Urothelium cell line (cell line): ENCODE data around the gene UBE2M.
A peak's percentile ranks its signal among the peaks of the same experiment; 100 is the strongest.
"Not testable (repeated sequence)": the region's sequence is repeated elsewhere in the genome, so short reads cannot be mapped to it uniquely, and the experiment has no call there.

Experiments
- DNase-seq: peaks from one replicate; pipeline ENCODE4 v3.0.0; 2011; ENCODE audit warnings: low spot score, mixed read lengths
- FAIRE-seq: peaks from 2 replicates; lab custom pipeline; 2011; peaks lifted over from hg19 to GRCh38; lab: Jason Lieb, UNC

The UBE2M gene

DNA sequence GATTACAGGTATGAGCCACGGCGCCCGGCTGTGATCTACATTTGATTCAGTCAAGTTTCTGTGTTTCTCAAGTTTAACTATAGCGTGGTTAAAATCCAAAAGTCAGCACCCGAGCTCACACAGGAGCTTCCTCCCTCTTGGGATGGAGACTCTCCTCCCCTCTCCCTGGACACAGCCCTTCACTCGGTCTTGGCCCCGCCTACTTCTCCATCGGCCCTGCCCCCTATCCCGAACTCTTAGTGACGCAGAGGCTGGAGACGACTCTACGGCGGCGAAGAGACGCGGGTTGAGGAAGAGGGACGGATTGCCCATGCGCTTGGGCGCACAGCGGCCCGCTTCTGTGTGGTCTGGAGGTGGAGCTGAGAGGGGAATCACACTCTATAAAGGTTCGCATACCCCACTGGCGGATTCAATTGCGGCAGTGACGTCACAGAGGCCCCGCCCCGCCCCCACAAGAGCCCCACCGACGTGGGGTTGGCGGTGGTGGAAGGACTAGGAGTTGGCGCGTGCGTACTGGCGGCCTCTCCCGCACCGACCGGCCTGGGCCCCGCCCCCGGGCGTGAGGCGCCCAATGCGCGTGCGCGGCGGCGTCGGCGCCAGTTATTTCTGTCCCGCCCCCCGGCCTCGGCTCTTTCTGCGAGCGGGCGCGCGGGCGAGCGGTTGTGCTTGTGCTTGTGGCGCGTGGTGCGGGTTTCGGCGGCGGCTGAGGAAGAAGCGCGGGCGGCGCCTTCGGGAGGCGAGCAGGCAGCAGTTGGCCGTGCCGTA, 14.4 kb downstream of the UBE2M start, which contains the start of gene TRIM28:
TRIM28 (plus strand) TSS at position 239 of the 765 bp plus-strand sequence. CDS start 694 bp downstream, outside the sequence.
- DNase-seq = peak; percentile 97
- no peak for FAIRE-seq

DNA sequence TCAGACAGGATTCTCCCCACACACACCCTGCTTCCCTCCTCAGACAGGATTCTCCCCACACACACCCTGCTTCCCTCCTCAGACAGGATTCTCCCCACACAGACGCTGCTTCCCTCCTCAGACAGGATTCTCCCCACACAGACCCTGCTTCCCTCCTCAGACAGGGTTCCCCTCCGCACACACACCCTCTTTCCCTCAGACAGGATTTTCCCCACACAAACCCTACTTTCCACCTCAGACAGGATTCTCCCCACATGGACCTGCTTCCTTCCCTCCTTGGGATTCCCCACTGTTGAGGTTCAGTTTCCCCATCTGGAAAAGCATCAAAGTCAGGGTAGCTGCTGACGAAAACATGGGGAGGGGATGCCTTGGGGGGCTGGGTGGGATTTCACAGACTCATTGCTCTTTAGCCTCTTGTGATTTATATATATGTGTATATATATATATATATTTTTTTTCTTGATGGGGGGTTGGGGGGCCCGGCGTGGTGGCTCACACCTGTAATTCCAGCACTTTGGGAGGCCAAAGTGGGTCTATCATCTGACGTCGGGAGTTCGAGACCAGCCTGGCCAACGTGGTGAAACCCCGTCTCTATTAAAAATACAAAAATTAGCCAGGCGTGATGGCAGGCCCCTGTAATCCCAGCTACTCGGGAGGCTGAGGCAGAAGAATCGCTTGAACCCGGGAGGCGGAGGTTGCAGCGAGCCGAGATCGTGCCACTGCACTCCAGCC, 15.6 kb downstream of the UBE2M start:
- not testable (repeated sequence) for DNase-seq, FAIRE-seq

DNA sequence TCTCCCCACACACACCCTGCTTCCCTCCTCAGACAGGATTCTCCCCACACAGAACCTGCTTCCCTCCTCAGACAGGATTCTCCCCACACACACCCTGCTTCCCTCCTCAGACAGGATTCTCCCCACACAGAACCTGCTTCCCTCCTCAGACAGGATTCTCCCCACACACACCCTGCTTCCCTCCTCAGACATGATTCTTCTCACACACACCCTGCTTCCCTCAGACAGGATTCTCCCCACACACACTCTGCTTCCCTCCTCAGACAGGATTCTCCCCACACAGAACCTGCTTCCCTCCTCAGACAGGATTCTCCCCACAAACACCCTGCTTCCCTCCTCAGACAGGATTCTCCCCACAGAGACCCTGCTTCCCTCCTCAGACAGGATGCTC, 19.2 kb downstream of the UBE2M start:
- not testable (repeated sequence) for FAIRE-seq, DNase-seq

DNA sequence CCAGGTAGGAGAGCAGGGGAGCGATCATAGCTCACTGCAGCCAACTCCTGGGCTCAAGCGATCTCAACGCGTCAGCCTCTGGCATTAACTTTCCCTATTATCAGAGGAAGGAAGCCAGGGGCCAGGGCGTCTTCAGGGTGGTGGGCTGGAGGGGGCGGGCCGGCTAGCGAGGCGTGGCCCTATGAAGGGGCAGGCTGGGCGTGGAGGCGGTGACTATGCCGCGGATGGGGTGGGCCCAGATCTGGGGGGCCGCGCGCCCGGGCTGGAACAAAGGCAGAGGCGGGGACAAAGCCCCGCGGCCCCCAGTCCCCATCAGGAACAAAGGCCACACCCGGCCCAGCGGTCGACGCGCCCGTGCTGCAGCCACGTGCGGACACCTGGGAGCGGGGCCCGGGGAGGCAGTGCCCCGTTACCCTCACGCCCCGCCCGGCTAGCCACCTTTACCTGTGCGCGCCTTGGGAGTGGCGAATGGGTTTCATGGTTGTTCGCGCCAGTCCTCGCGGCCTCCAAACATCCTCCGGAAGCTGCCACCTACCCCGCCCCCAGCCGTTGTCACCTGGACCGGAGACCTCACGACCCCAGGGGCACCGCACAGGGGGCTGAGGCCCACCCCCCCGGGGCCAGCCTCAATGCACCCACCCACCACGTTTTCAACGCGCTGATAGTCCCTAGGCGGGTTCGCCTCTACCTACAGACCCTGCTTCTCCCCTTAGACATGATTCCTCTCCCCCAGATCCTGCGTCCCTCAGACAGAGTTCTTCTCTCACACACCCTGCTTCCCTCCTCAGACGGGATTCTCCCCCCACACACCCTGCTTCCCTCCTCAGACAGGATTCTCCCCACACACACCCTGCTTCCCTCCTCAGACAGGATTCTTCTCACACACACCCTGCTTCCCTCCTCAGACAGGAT, 19.9 kb downstream of the UBE2M start:
- no peak for DNase-seq
- FAIRE-seq = no peak

DNA sequence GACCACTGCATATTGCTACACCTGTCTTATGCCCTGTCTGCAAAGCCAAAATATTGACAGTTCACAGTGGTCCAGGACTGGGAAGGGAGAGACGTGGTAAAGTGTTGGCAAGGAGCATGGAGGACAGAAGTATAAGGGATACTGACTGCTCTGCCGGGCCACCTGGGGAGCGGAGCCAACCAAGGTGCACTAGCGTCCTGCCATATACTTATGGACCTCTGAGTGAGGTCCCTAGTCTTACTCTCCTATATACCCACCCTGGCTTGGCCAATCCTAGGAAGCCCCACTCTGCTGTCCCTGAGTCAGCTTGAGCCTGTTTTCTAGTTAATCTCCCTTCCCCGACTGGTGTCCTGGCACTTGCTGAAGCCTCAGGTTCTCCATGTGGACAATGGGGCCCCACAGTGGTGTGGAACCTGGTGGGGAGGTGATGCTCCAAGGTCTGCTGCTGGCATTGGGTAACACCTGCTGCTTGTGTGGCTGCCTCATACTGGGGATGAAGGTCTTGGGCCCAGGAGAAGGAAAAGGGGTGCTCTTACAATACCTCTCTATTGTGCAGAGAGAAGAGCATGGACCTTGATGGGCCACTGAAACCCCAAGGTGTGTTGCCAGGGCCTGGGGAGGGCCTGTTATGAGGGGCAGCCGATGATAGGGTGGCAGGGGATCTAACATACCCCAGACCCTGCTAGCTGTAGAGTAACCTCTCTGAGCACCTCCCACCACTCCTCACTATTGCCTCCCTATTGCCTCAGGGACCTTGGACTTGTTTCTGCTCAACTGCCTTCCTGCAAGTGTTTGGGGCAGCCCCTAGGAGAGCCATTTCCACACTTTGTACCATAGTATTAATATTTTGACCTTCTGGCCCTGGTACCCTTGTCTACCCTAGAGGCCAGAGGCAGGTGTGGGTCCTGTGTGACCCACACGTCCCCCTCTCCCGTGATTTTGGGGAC, 21.3 kb downstream of the UBE2M start:
- DNase-seq (no peak), FAIRE-seq (no peak)

DNA sequence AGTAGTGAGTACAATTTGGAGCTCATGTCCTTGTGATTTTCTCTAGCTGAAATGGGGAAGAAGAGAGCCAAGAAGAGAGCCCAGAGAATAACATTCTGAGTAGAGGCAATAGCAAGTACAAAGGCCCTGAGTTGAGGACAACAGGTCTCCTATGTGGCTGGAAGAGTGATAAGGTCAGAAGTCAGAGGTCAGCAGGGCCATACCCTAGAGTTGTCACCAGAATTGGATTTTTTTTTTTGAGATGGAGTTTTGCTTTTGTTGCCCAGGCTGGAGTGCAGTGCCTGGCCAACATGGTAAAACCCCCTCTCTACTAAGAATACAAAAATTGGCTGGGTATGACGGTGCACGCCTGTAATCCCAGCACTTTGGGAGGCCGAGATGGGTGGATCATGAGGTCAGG, 22.6 kb downstream of the UBE2M start:
- FAIRE-seq (no peak), DNase-seq (no peak)

DNA sequence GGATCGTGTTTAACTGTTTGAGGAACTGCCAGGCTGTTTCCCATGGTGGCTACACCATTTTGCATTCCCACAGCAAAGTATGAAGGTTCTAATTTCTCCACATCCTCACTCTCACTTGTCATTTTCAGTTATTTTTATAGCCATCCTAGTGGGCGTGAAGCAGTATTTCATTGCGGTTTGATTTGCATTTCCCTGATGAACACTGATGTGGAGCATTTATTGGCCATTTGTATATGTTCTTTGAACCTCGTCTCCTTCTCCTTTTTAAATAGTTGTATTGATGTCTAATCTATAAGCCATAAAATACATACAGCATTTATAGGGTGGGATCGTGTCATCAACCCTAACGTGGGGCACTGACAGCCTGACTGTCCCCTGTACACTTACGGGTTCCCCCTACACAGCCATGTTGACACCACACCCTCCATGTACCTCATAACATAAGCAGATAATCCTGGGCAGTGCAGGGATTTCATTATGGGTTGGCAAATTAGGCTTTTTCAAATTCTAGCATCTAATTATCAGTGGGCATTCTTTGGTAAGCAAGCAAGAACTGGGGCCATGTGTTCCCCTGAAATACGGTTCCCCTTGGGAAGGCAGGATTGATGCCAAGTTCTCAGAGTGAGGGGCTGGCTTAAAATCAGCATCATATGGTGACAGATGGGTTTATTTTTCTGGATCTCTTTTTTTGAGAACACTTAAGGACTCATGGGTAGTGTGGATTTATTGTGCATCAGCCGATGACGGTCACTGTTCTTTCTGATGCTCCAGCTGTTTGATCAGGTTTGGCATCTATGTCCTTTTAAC, 27.2 kb downstream of the UBE2M start:
- no peak for DNase-seq
- FAIRE-seq = no peak

DNA sequence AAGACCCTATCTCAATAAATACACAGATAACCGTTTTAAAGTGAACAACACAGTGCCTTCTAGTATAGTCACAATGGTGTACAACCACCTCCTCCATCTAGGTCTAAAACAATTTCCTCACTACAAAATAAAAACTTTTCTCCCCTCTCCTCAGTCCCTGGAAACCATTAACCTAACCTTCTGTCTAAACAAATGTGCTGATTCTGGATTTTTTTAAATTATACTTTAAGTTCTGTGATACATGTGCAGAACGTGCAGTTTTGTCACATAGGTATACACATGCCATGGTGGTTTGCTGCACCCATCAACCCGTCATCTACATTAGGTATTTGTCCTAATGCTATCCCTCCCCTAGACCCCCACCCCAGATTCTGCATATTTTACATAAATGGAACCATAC, 29.0 kb downstream of the UBE2M start:
- FAIRE-seq (no peak), DNase-seq (no peak)

DNA sequence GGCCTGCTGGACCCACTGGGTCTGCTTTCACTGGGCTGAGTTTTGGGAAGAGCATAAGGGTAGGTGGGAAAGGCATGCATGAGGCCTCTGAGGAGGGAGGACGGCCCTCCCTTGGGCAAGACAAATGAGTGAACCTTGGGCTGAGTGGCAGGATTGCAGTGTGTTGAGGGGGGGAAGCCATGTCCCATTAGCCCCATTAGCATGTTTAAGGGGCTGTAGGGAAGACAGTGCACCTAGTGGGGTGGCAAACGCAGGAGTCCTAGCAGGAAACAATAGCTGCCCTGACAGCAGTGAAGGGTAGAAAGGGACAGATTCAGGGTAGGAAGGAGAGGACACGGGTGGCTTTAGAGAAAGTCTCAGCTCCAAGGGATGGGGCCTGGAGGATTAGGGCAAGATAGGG, 35.7 kb downstream of the UBE2M start:
- no peak for DNase-seq
- no peak for FAIRE-seq

DNA sequence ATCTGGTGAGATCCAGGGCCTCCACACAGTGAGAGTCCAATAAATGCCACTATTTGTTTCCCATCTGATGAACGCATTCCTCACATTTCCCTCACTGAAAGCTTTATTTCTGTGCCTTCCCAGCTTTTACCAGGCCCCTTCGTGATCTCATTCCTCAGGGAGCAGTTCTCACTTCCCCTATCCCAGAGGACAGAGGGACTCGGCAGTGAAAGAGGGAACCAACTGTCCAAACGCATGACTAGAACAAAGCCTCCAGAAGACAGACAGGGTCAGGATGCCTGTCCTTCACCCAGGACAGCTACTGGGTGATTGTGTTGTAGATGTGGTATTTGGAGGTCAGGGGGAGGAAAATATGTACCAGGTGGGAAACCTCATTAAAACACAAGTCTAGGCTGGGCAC, 36.8 kb downstream of the UBE2M start:
- no peak for DNase-seq
- no peak for FAIRE-seq

DNA sequence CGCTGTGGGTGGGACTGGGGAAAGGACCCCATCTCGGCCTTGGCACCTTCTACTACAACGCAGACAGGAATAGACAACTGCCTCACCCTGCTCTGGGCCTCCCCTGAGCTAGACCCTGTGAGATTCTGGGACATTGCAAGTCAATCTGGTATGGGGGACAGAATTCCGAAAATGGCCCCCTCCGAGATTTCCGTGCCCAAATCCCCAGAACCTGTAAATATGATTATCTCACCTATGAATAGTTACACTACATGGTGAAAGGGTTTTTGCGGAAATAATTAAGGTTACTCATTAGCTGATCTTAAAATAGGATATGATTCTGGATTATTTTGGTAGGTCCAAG, 38.2 kb downstream of the UBE2M start:
- no peak for FAIRE-seq
- no peak for DNase-seq

DNA sequence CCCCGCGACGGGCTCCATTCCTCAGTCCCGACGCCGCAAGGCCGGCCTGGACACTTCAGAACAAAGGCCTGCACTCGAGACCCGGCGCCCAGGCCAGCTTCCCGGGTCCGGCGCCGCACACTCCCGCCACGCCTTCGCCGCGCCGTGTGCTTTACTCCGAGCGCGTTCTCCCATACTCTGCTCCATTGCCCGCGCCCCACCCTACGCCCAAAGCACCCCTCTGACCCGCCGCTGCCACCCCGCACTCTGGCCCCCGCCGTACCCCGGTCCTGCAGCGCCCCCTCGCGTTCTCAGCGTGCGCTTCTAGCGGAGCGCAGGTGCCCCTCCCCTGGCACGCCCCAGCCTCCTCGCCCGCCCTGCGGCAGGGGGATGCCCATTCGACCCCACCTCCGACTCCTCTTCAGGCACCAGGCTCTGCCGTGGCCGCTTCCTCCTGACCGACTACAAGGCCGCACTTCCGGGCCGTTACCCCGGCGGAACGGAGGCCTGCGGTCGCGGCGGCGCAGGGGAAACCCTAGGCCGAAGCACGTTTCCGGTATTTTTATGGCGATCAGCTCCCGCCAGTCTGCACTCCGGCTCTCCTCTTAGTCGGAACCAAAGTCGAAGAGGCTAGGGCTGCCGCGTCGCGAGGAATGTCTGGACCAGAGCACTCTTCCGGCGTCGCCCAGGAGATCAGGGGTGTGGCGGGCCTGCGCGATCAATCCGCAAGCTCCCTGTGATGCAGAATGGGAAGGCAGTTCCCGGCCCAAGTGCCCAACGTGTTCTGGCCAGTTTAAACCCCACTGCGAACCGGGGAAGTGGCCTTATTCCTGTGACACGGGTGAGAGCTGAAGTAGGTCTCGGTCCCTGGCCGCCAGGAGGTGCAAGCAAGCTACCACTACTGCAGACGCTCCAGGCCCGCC, 38.8 kb downstream of the UBE2M start, which contains the start of gene ZBTB45:
ZBTB45 (minus strand) TSS at position 456 of the 902 bp plus-strand sequence. CDS start 2,137 bp downstream, outside the sequence.
- peak; percentile 77 for DNase-seq
- FAIRE-seq = no peak

DNA sequence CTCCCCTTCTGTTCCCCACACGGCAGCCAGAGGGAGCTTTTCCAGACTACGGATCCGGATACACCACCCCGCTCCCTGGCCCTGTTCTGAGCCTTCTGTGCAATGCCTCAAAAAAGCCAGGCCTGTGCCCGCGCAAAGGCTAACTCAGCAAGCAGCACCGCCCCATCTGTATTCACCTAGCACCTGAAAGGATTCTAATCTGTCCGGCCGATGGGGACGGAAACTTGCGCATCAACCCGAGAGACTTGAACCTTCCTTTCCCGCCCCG, 39.4 kb downstream of the UBE2M start:
- FAIRE-seq (no peak), DNase-seq (peak; percentile 64)

DNA sequence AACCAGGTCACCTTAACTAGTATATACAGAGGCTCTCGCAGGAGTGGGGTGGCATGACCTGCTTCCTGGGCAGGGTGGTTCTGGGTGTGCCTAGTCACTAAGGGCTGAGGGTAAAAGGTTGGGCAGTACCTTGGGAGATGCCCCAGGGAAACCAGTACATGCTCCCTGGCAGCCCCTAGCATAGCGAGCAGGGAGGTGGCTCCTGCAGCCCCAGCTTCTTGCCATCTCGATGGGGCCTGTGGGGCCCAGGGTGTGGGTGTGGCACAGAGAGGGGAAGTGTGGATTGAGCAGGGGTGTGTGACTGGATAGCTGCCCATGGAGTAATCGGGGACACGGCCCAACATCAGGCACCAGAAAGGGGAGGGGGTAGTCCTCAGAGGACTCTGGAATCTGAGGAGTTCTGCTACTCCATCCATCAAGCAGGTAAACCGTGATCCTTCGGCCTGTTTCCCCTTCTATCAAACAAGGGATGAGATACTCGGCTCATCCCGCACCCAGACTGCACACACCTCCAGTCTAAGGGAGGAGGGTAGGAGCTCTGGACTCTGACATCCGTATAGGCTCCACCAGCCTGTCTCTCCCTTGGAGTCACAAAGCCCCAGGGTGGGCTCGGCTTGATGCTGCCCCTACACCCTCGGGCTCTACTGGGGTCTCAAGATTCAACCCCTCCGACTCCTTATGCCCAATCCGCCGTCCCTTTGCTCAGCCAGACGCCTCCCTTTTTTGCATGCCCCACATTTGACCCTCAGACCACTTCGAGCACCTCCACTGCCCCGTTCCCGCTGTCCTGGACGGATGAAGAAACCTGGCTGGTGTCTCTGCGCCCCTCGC, 39.9 kb downstream of the UBE2M start:
- no peak for DNase-seq
- FAIRE-seq = no peak

DNA sequence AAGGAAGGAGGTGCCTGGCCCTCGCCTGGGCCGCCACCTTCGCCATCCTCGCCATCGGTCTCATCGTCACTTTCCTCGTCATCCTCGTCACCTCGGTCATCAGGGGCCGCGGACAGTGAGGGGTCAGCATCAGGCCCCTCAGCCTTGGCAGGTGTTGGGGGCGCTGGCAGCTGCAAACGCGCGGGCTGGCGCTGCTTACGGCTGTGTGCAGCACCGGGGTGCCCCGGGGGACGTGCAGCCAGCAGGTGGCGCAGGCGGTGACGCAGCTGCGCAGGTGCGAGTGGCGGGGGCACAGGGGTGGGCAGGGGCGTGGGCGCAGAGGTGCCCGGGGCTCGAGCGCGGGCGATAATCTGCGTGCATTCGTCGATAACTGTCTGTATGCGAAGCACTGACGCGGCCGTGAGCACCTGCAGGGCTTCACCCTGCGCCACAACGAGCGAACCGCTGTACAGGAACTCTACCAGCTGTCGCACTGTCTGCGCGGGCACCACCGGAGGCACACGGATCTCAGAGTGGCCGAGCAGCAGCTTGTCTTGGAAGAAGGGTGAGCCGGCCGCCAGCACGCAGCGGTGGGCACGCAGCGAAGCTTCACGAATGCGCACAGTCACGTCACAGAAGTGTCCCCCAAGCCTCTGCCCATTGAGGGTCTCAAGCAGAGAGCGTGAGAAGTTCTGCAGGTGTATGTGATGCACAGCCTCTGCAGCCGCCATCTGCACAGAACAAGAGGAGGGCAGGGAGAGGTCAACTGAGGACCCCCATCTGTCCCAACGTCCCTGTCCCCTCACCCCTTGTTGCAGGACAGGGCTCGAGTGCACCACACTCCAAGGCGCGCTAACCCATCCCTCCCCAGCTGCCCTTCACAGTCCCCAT, 41.2 kb downstream of the UBE2M start:
- no peak for FAIRE-seq

DNA sequence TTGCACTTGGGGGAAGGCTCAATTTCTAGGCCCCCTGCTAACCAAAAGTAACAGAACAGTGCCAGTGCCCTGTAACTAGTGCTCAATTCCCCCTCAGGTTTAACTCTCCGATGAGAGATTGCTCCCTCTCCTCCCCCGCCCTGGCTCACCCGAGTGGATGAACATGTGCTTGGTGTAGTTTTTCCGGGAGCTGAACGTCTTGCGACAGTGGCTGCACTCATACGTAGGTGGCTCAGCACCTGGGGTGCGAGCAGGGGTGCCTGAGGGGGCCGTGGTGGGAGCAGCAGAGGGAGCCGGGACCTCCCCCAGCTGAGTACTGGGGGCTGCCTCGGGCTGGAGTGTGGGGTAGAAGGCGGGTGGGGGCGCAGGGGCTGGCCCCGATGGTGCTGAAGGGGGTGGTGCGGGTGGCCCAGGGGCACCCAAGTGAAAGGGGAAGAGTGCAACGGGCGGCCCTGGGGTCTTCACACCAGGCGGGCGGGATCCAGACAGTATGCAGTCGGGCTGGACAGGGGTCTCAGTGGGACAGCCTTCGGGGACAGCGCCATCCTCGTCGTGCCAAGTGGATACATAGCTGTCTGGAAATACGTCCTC, 42.1 kb downstream of the UBE2M start:
- DNase-seq = no peak
- no peak for FAIRE-seq

More for the DNA sequence above, 41.2 kb downstream of the UBE2M start:
- no peak for DNase-seq
